ENCODE measurements around the gene RCC2.
"Not testable (repeated sequence)": the region's sequence is repeated elsewhere in the genome, so short reads cannot be mapped to it uniquely, and the experiment has no call there.

Gene RCC2

GRCh38 chr1:17439250-17440073 is at the start of gene RCC2:
RCC2 (minus strand) TSS chr1:17439677; CDS start chr1:17438514, 1,163 bp downstream.
- DNase-seq (ENCODE audit: low spot score): peak; percentile 91

GRCh38 chr1:17486242-17486641 is 46.8 kb upstream of the RCC2 start:
- DNase-seq (ENCODE audit: low spot score): no peak

- no peak for DNase-seq (ENCODE audit: low spot score)
Measured at GRCh38 chr1:17485281-17485680, 45.8 kb upstream of the RCC2 start.

DNA sequence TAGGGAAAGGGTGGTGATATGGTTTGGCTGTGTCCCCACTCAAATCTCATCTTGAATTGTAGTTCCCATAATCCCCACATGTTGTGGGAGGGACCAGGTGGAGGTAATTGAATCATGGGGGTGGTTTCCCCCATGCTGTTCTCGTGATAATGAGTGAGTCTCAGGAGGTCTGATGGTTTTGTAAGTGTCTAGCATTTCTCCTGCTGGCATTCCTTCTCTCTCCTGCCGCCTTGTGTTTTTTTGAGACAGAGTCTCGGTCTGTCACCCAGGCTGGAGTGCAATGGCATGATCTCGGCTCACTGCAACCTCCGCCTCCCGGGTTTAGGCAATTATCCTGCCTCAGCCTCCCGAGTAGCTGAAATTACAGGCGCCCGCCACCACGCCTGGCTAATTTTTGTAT is 42.5 kb upstream of the RCC2 start:
- DNase-seq (ENCODE audit: low spot score): not testable (repeated sequence)

DNA sequence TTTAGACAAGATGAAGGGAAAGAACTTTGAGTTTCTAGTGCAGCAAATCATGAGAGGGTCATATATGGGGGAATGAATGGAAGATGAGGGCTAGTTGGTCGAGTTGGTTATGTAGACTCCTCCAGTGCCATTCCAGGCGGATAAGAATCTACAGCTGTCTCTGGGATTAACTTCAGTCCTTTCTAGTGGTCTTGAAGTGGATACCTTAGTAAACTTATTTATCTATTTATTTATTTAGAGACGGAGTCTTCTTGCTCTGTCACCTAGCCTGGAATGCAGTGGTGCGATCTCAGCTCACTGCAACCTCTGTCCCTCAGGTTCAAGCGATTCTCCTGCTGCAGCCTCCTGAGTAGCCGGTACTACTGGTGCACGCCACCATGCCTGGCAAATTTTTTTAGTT is 41.4 kb upstream of the RCC2 start:
- no peak for DNase-seq (ENCODE audit: low spot score)

DNA sequence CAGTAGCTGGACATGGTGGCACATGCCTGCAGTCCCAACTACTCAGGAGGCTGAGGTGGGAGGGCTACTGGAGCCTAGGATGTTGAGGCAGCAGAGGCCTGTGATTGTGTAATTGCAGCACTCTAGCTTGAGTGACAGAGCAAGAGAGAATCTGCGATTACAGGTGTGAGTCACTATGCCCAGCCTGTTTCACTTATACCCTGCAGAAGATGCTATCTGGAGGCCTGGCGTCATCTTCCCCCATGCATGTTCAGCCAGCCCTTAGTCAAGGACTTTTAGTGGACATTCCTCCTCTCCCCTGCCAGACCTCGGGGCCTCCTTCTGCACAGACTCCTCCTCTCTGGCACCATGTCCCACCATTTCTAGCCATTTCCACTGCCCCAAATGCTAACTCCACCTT is 36.3 kb upstream of the RCC2 start:
- DNase-seq (ENCODE audit: low spot score): no peak

DNA sequence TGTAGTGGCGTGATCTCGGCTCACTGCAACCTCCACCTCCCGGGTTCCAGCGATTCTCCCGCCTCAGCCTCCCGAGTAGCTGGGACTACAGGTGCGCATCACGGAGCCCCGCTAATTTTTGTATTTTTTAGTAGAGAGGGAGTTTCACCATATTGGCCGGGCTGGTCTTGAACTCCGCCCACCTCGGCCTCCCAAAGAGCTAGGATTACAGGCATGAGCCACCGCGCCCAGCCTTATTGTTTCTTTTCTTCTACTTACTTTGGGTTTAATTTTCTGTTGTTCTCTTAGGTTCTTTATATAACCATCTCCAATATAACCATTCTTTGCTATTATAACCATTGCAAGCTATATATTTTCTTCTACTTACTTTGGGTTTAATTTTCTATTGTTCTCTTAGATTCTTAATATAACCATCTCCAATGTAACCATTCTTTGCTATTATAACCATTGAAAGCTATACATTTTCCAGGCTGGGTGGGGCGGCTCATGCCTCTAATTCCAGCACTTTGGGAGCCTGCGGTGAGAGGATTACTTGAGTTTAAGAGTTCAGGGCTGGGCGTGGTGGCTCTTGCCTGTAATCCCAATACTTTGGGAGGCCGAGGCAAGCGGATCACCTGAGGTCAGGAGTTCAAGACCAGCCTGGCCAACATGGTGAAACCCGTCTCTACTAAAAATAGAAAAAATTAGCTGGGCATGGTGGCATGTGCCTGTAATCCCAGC is 35.5 kb upstream of the RCC2 start:
- DNase-seq (ENCODE audit: low spot score): not testable (repeated sequence)

DNA sequence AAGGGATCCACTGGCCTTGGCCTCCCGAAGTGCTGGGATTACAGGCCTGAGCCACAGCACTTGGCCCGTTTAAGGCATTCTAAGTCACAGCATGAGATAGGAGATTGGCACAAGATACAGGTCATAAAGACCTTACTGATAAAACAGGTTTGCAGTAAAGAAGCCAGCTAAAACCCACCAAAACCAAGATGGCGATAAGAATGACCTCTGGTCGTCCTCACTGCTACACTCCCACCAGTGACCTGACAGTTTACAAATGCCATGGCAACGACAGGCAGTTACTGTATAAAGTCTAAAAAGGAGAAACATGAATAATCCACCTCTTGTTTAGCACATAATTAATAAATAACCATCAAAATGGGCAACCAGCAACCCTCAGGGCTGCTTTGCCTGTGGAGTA is 33.3 kb upstream of the RCC2 start:
- DNase-seq (ENCODE audit: low spot score): no peak

GRCh38 chr1:17471393-17471792 is 31.9 kb upstream of the RCC2 start:
- DNase-seq (ENCODE audit: low spot score): no peak

- DNase-seq (ENCODE audit: low spot score): no peak
Measured at GRCh38 chr1:17470021-17470799, 30.7 kb upstream of the RCC2 start.

GRCh38 chr1:17468357-17469265 is 29.1 kb upstream of the RCC2 start:
- not testable (repeated sequence) for DNase-seq (ENCODE audit: low spot score)

GRCh38 chr1:17466359-17466758 is 26.9 kb upstream of the RCC2 start:
- DNase-seq (ENCODE audit: low spot score): no peak

GRCh38 chr1:17465228-17465627 is 25.8 kb upstream of the RCC2 start:
- no peak for DNase-seq (ENCODE audit: low spot score)

DNA sequence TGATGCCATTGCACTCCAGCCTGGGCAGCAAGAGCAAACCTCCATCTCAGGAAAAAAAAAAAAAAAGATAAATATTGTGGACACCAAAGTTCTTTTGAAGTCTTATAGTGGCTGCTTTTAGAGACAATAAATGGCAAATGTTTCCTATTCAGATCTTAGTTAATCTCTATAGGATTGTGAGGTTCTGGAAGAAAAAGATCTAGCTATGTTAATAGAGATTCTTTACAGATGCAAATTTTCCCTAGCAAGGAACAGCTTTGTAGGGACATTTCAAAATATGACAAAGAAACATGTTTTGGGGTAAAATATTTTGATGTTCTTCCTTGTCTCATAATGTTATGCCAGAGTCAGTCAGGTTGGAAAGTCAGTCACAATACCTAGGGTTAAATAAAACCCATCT is 24.5 kb upstream of the RCC2 start:
- DNase-seq (ENCODE audit: low spot score): no peak

DNA sequence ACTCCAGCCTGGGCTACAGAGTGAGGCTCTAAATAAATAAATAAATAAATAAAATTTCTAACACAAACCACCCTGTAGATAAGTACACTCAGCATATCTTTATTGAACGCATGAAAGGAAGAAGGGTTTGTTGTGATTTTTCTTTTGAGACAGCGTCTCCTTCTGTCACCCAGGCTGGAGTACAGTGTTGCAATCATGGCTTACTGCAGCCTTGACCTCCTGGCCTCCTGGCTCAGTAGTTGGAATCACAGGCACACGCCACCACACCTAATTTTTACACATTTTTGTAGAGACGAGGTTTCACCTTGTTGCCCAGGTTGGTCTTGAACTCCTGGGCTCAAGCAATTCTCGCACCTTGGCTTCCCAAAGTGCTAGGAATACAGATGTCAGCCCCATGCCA is 23.2 kb upstream of the RCC2 start:
- no peak for DNase-seq (ENCODE audit: low spot score)

GRCh38 chr1:17460219-17460618 is 20.7 kb upstream of the RCC2 start:
- no peak for DNase-seq (ENCODE audit: low spot score)

GRCh38 chr1:17458794-17459193 is 19.3 kb upstream of the RCC2 start:
- no peak for DNase-seq (ENCODE audit: low spot score)

DNA sequence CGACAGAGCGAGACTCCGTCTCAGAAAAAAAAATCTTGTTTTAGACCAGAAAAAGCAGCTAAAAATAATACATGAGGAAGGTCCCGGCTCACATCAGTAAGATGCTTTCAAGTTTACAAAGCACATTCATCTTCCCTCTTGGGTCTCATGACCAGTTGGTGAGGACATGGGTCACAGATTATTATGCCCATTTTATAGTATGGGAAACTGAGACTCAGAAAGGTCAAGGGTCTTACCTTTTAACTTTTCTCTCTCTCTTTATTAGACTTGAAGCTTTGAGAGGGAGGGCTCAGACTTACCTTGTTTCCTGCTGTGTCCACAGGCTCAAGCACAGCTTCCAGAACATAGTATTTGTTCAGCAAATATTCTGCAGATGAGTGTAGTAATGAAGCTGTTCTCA is 13.2 kb upstream of the RCC2 start:
- no peak for DNase-seq (ENCODE audit: low spot score)

GRCh38 chr1:17452203-17452602 is 12.7 kb upstream of the RCC2 start:
- DNase-seq (ENCODE audit: low spot score): not testable (repeated sequence)

GRCh38 chr1:17451731-17452130 is 12.3 kb upstream of the RCC2 start:
- DNase-seq (ENCODE audit: low spot score): no peak

GRCh38 chr1:17447501-17447992 is 8.1 kb upstream of the RCC2 start:
- DNase-seq (ENCODE audit: low spot score): no peak

Measured in germinal center (tissue), 1 donor.